ENCODE measurements around the gene MED4. TPM values are rescaled to one million over a fixed set of nuclear protein-coding genes. Genes with fewer than 3 reads are reported as not detected.

The MED4 gene
- total and polyA plus RNA-seq, 9 of the 15 experiments (the other 6 are each of a cell fraction or from before 2014, with no cell fraction given): 24.5 to 87.3 (median 58.3) TPM

DNA sequence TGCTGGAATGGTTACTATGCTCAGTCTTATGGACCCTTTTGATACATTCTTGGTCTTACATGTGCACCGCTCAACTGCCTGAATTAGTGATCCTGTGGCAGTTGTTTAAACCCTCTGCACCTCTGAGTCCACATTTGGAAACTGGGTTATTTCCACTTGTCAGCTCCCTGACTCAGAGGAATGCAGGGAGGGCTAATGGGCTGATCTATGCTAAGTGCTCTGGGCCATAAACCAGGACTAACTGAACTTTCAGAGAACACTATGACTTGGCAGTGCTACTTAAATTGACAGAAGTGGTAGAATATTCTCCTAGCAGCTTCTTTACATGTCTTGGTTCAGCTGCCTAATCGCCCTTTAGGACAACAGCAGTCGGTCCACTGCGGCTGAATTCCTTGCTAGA, 26.8 kb upstream of the MED4 start (continued):
- TF ChIP-seq CEBPG (CRISPR knock-in tag; IDR thresholded peaks at IDR 0.05) (no peak), CEBPG (tag; conservative IDR thresholded peaks at IDR 0.05 in 1 of 2, IDR thresholded peaks at IDR 0.05 in 1 of 2) (no peak), MEF2D (tag; conservative IDR thresholded peaks at IDR 0.05; ENCODE audit: low read depth) (no peak), ZNF384 (IDR thresholded peaks at IDR 0.05; ENCODE audit: low read depth, low read length) (no peak)
- TF ChIP-seq, protein P1, sequence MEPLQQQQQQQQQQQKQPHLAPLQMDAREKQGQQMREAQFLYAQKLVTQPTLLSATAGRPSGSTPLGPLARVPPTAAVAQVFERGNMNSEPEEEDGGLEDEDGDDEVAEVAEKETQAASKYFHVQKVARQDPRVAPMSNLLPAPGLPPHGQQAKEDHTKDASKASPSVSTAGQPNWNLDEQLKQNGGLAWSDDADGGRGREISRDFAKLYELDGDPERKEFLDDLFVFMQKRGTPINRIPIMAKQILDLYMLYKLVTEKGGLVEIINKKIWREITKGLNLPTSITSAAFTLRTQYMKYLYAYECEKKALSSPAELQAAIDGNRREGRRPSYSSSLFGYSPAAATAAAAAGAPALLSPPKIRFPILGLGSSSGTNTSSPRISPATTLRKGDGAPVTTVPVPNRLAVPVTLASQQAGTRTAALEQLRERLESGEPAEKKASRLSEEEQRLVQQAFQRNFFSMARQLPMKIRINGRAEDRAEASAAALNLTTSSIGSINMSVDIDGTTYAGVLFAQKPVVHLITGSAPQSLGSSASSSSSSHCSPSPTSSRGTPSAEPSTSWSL (CRISPR knock-in tag; IDR thresholded peaks at IDR 0.05; ENCODE audit: borderline replicate concordance): no peak

DNA sequence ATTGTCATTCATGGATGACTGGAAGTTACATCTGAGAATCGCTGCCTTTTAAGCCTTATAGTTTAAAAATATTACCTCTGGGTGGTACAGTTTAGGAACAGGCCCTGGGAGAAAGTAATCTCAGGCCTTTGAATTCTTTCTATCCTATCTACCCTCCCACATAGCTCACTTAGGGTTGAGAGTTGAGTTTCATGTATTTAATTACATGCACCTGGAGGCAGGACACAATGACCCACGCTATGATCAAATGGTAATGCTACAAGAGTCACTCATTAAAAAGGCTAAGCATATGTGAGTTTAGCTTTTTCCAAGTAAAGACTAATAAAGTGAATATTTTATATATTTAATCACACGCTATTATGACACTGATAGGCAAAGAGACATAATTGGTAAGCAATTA, 25.3 kb upstream of the MED4 start:
- intact Hi-C loops (cut with micrococcal nuclease): loop anchor here (10.0 kb wide), 1 partner anchor 175 kb away; no protein-coding TSS in a partner anchor
- no peak for FAIRE-seq

More for the DNA sequence above, 25.3 kb upstream of the MED4 start:
- Histone ChIP-seq H3K79me2 (ENCODE audit: control insufficient read depth, insufficient read depth, low read length) (no peaks in the 10 kb centered on the region), H3K9ac (ENCODE audit: insufficient read depth in 1 of 2, low read depth in 2 of 2, low read length in 2 of 2) (no peak overlapping the region), H3K4me2 (ENCODE audit: insufficient read depth, low read length) (no peak overlapping the region), H2AFZ (ENCODE audit: low read depth, low read length) (no peak overlapping the region), H3K9me3 (replicated peaks; ENCODE audit: control insufficient read depth, insufficient read depth, low read depth, low read length) (no peaks in the 10 kb centered on the region), H3K36me3 (ENCODE audit: control insufficient read depth, insufficient read depth, low read length) (no peaks in the 10 kb centered on the region), H3K9me1 (ENCODE audit: control insufficient read depth, insufficient read depth, low read length) (no peaks in the 10 kb centered on the region), H4K20me1 (replicated peaks; ENCODE audit: control insufficient read depth, insufficient read depth, low read length) (no peaks in the 10 kb centered on the region), H3K4me3 (no peak overlapping the region), H3K27ac (ENCODE audit: extremely low read depth, low read depth, low read length) (no peak overlapping the region), H3K27me3 (ENCODE audit: control insufficient read depth in 2 of 2, insufficient read depth in 2 of 2, low read length in 2 of 2) (no peaks in the 10 kb centered on the region), H3K4me1 (replicated peaks in 1 of 2; ENCODE audit: control insufficient read depth in 2 of 2, insufficient read depth in 2 of 2, low read length in 2 of 2) (no peaks in the 10 kb centered on the region)
- in situ Hi-C loops (cut with MboI): loop anchor here (10.0 kb wide), 1 partner anchor 455 kb away; no protein-coding TSS in a partner anchor
- no peak for DNase-seq (ENCODE audit: extremely low read depth in 1 of 4, low spot score in 3 of 4)
- ATAC-seq: no peak
- 13% methylated on average over 3 of the region's 3 CpGs for WGBS (ENCODE audit: insufficient coverage, low coverage, missing lambda C conversion rate)
- TF ChIP-seq IRF1 (CRISPR knock-in tag; IDR thresholded peaks at IDR 0.05; ENCODE audit: borderline replicate concordance): no peak
- TF ChIP-seq EHMT2 (IDR thresholded peaks at IDR 0.05): no peak
- TF ChIP-seq JUND (IDR thresholded peaks at IDR 0.05; ENCODE audit: borderline replicate concordance, low read depth, low read length): no peak
- no peak for TF ChIP-seq JUND (tag; IDR thresholded peaks at IDR 0.05; ENCODE audit: borderline replicate concordance, low read depth, low read length)
- no peak for TF ChIP-seq FOXA3 (CRISPR knock-in tag; conservative IDR thresholded peaks at IDR 0.05 in 1 of 2, IDR thresholded peaks at IDR 0.05 in 1 of 2)
- TF ChIP-seq ATF6 (CRISPR knock-in tag; IDR thresholded peaks at IDR 0.05): no peak
- TF ChIP-seq ATF3 (IDR thresholded peaks at IDR 0.05): no peak
- TF ChIP-seq ATF3 (CRISPR knock-in tag; conservative IDR thresholded peaks at IDR 0.05): no peak
- no peak for TF ChIP-seq PYGO2 (tag; IDR thresholded peaks at IDR 0.05)
- ChIA-PET POLR2A (no interaction called here), CTCF (ENCODE audit: low intra/inter-chr PET ratio) (no interaction called here)
- no TSS peak for BruUV-seq (replicated peaks)
